Loucy (cell line): ENCODE measurements around the gene NME3.

Source experiments
- EZH2phosphoT487 ChIP-seq: fragments of 200-600 bp; IDR thresholded peaks from 2 replicates; pipeline ENCODE4 v1.6.1; 2018; ENCODE audit warnings: antibody characterized with exemption, mild to moderate bottlenecking, moderate library complexity, borderline replicate concordance
- TF ChIP-seq, protein P1 (sequence below): fragments of 200-600 bp; sonication (generic); conservative IDR thresholded peaks from 2 replicates; pipeline ENCODE4 v1.5.1; 2014; ENCODE audit warnings: mild to moderate bottlenecking, antibody characterized with exemption, low read length

DNA sequence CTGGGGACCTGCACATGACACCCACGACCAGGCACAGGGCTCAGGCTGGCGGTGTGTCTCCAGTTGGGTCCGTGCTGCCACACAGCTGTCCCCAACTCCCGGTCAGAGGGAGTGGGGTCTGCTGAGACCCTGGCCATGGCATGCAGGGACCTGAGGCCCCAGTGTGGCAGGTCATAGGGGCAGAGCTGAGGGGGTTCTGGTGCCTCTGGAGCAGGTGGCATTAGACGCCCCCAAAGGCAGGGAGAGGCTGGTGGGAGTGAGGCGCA, 15.6 kb upstream of the NME3 start:
- TF ChIP-seq, protein P1, sequence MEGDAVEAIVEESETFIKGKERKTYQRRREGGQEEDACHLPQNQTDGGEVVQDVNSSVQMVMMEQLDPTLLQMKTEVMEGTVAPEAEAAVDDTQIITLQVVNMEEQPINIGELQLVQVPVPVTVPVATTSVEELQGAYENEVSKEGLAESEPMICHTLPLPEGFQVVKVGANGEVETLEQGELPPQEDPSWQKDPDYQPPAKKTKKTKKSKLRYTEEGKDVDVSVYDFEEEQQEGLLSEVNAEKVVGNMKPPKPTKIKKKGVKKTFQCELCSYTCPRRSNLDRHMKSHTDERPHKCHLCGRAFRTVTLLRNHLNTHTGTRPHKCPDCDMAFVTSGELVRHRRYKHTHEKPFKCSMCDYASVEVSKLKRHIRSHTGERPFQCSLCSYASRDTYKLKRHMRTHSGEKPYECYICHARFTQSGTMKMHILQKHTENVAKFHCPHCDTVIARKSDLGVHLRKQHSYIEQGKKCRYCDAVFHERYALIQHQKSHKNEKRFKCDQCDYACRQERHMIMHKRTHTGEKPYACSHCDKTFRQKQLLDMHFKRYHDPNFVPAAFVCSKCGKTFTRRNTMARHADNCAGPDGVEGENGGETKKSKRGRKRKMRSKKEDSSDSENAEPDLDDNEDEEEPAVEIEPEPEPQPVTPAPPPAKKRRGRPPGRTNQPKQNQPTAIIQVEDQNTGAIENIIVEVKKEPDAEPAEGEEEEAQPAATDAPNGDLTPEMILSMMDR: no peak
- TF ChIP-seq EZH2phosphoT487: no peak
